ENCODE results near the gene MORN5. TPM values are rescaled to one million over a fixed set of nuclear protein-coding genes. Genes with fewer than 3 reads are reported as not detected.
A peak's percentile ranks its signal among the peaks of the same experiment; 100 is the strongest.

MORN5 gene
- polyA plus RNA-seq, 10 donors = 0.26 to 0.45 (median 0.37) TPM; not detected in 6

DNA sequence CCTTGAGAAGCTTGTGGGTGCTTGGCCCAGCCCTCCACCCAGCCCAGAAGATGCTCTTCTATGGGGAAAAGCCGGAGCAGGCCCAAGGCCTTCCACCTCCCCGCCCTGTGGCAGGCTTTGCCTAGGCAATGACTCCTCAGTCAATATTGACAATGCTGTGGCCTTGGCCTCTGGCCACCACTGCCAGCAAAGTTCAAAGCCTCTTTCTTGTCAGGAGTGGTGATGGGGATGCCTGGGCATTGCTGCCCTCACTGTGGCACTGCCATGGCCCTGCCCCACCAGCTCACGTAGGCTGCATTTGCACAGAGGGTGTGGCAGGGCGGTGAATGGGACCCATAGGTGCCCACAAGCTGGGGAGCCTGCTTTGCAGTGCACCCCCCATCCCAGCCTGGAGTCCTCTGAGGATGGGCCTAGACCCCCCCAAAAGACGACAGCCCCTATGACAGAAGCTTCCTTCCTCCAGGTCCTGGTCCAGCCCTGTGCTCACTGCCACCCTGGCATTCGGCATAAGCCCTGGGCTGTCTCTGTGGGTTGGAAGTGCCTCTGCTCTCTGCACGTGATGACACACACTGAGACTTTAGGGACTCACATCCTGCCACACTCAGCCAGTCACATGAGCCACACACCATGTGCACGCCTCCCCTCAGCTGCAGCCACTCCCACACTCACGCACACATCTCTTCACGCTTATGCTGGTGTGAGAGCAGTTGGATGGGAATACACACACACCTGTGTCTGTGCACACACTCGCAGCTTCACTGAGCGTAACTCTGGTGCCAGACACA, 31.1 kb downstream of the MORN5 start:
- no peak for DNase-seq

DNA sequence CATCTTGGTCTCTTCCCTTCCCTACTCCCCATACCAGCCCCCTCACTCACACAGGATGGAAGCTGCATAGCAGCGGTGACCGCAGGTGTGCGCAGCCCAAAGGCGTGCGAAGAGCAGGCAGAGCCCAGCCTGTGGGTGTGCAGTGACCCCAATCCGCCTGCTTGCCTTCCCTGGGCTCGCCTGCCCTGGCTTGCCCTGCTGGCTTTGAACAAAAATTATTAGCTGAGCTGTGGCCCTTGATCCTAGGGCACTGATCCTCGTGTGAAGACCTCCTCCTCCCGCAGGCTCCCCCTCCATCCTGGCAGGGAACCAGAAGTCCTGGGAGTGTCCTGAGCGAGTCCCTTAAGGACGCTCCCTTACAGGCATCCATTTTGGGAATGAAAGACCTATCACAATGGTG, 31.9 kb downstream of the MORN5 start:
- no peak for DNase-seq

DNA sequence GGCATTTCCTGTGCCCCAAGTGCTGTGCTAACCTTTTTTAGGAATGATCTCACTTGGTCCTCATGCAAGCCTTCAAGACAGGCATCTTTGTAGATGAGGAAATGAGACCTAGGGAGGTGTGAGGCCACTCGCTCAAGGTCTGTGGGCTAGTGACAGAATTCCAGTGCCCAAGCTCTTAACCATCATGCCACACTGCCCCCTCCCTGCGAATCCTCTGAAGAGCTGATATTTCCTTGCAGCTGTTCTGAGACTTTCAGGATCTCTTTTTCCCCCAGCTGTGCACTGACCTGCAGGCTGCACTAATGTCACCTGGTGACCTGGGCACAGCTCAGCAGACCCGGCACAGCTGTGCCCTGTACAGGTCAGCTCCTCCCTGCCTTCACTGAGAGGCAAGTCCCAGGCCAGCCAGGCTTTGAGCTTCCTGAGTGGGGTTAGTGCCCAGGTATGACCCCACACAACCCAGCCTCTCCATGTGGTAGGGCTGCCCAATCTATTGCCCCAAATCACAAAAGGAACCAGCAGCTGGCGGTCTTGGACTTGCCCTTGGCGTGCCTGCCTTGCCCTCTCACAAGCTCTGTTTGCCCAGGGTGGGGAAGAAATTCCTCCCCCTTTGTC, 32.7 kb downstream of the MORN5 start:
- DNase-seq = no peak

DNA sequence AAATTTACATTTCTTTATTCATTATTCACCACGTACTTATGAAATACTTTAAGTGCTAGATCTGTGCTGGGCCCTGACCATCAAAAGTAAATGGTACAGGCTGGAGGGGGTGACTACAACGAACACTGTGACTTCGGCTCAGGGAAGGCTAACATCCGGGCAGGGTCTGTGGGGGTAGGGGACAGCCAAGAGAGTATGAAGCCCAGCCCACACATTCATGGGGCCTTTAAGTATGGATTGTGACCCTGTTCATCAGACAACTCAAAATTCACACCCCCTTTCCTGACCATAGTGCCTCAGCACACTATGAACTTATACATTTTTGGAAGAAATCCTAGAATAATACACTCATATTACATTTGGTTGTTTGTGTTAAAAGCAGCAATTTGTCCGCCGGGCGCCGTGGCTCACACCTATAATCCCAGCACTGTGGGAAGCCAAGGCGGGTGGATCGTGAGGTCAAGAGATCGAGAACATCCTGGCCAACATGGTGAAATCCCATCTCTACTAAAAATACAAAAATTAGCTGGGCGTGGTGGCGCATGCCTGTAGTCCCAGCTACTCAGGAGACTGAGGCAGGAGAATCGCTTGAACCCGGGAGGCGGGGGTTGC, 33.3 kb downstream of the MORN5 start:
- no peak for DNase-seq

DNA sequence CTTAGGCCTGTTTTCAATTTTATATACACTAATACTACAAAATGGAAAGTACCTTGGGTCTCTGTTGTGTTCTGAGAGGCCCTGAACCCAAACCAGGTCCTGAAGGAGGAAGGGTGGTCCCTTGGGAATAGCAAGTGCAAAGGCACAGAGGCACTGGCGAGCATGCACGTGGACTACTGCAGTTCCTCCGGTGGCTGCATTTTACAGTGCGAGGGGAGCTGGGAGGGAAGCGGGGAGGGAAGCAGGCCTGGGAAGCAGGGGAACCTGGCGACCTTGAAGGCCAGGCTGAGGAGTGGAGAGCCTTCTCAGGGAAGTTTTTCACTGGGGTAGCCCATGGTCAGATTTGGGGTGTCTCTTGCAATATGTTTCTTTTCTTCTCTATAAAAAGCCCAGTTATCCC, 33.9 kb downstream of the MORN5 start:
- DNase-seq = no peak

DNA sequence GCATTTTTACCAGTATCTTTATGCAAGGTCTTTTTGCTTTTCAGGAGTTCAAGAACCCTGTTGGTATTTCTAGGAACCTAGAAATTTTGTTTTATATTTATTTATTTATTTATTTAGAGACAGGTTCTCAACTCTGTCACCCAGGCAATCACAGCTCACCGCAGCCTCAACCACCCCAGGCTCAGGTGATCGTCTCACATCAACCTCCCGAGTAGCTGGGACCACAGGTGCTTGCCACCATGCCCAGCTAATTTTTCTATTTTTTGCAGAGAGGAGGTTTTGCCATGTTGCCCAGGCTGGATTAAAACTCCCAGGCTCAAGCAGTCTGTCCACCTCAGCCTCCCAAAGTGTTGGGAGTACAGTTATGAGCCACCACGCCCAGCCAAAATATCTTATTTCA, 36.2 kb downstream of the MORN5 start:
- DNase-seq = no peak

DNA sequence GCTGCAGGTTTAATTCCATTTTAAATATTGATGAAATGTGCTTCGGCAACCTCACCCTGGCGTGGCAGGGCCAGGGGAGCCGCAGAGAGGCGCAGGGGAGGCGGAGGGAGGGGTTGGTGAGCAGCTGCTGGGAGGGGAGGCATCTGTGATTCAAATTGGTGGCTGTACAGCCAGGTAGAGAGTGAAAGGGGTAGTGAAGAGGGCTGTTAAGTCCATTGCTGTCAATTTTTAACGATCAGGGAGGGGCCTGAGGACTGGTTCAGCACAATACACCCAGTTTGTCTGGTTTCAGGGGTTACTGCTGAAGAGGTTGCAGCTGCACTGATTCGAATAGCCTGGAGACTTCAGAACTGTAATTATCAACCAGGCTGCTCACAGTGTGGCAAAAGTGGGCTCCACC, 37.7 kb downstream of the MORN5 start:
- no peak for DNase-seq

DNA sequence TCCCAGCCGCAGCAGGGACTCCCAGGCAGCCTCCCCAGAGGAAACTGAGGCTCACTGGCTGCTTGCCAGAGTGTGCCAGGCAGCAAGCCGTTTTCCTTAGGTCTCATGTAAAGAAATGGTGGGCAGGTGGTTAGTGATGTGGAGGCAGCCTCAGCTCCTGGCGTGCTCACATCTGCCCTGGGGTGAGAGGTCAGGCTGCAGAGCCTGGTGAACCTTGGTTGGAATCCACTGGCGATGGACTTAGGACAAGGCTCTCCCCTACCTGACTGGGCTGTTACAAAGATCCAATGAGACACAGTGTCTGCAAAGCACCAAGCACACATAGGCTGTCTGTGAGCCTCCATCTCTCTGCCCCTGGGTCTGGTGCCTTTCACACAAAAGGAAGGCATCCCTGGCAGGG, 38.2 kb downstream of the MORN5 start:
- DNase-seq = no peak

DNA sequence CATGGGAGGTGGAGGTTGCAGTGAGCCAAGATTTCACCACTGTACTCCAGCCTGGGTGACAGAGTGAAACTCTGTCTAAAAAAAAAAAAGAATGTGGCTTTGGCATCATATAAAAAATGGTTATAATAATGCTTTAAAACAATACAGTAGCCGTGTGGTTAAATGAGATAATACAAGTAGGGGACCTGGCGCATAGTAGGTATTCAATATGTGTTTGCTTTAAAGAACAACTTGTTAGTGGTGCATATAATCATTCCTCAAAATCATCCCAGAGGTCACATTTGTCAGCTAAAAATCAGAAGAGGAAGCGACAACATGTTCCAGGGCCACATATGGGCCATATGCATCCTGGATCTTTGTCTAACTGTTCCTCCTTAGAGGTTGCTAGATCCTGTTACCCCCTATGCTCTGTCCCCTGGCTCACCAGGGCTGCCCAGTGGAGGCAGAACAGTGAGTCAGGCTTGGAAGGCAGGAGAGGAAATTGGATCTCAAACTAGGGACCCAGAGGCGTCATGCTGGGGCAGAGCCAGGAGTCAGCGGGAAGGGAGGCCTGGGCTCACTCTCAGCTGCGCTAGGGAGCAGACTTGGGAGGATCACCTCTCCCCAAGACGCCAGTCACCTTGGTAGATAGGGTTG, 41.4 kb downstream of the MORN5 start:
- DNase-seq = peak in 2 of 3 donors; percentile 46 to 61

DNA sequence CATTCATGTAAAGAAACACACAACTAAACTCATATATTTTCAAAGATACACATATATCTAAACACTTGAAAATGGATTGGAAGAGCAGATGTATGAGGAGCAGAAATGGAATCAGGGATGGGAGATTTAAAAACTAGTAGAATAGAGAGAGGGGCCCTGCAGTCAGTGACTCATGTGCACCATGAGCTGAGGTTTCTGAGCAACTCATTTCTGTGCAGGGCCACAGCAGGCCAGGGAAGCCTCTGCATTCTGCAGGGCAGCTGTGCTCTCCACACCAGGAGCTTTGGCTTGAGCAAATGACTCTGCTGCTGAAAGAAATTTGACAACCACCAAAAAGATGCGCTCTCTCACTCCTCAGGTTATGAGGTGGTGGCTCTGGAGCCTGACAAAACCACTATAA, 41.9 kb downstream of the MORN5 start:
- no peak for DNase-seq

DNA sequence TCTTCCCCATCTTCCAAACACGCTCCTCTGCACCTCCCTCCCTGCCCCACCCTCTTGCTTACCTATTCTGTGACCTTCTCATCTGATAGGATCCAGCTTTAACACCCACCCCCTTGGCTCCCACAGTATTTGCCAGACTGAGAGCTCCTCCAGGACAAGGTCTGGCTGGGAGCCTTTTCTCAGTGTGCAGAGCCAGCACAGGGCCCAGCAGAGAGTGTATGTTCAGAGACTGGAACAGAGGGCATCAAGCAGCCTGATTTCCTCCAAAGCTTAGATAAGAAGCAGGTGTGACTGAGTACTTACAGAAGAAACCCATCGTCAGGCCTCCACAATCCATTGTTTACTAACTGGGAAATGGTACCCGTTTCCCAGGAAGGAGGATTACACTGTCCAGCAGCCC, 42.4 kb downstream of the MORN5 start:
- DNase-seq = no peak

DNA sequence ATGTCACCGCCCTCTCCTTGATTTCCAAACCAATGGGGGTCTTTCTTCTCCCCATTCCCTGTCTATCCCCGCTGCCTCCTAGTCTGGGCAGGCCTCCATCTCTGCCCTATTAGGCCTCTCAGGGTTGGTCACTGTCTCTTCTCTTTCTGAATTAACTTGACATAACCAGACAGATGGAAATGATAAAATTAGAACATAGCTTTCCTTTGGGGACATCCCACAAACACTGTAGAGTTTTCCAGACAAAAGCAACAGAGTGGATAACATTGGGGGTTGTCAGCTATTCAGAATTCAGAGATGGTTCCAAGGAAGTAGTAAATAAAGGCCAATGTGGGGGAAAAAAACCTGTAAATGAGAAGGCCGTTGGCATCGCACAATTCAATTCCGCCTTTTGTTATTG, 44.3 kb downstream of the MORN5 start:
- DNase-seq = peak in 1 of 3 donors; percentile 65

DNA sequence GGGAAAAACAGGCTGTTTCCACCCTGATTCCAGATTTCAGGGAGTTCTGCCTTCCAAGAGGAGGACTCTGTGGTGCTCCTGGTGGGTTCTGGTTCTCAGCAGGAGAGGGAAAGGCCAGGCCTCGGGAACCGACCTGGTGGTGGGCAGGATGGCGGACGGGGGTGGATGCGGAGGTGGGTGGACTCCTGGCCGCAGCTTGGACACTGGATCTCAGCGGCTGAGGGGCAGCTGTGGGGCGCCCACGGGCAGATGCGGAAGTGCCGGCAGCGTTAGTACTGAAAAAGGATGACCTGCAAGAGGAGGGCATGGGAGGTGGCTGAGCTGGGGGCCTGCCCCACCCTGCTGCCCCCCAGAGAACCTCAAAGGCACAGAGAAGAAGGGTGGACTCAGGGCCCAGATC, 44.8 kb downstream of the MORN5 start:
- DNase-seq = no peak

DNA sequence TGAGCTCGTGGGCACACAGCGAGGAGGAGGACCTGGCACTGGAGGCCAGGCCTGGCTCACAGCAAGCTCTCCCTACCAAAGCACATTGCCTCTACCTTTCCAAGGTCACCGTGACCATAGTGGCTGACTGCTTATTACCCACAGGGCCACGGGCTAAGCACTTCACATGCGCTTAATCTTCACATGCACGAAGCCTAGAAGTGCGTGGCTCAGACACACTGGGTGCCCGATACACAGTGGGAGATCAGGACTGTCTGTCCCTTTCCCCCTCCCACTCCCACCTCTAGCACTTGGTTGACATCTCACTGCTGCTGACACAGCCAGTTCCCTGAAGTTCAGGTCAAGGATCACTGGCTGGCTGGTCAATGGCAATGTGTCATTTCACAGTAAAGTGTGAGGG, 45.5 kb downstream of the MORN5 start:
- DNase-seq = no peak

DNA sequence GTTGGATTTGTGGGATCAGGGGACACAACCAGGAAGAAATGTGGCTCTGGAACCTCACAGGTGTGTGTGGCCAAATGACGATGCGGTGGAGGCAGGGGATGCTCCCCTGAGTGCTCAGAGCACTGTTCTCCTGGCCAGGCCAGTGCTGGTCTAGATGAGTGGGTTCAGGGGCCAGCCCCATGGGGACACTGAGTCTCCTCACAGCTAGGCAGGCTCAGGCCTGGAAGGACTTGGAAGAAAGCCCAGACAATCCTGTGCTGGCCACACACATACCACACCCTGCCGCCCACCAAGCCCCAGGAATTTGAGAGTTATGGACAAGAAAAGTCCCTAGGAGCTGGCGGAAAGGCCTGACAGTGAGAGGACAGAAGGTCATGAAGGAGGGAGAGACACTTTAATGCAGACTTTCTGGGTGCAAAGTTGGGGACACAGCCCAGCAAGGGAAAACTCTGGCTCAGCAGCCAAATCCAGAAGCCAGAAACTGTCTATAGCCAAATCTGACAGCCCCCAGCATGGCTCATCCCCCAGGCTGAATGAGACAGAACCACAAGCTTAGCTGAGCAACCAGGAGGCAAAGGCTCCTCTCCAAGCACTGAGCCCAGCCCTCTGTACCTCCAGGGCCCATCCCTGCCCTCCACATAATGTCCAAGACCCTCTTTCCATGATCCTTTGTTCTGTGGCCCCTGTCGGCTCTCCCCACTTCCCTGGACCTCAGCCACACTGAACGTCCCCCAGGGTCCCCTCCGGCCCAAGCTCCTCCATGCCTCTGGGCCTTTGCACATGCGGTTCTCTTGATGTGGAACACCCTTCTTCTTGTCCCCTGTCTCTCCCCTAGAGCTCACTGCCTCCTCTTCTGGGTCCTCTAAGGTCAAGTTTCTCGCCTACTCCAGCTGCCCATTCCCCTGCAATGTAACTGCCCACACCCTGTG, 46.7 kb downstream of the MORN5 start:
- DNase-seq = peak in 2 of 3 donors; percentile 50 to 52

DNA sequence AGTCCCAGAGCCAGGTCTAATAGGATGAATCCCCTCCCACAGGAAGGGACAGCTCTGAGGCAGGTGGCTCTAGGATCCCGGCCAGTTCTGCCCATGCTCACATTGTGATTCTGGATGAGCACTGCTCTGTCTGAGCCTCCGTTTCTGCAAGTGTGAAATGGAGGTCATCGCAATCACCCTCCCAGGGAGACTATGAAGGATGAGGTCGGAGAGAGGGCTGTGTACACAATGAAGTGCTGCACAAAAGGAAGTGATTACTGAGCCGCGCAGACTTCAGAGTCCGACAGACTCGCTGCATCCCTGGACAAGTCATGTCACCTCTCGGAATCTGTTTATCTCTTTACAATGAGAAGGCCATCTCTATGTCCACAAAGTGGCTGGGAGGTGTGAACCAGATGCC, 47.4 kb downstream of the MORN5 start:
- no peak for DNase-seq

DNA sequence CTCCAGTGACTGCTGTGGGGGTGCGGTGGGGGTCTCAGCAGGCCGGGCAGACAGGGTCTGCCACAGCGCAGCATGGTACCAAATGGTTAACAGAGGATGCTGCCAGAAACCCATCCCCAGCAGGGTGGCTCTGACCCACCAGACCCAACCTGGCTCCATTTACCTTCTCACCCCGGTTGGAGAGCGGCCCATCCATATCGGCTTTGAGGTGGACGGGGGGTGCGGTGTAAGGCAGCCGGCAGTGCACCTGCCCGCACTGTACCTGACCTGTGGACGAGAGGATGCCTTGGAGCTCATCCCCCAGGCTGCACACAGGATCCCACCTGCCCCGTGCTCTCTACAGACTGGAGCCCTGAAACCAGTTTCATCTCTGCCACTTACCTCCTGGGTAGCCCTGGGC, 49.7 kb downstream of the MORN5 start:
- DNase-seq = no peak

DNA sequence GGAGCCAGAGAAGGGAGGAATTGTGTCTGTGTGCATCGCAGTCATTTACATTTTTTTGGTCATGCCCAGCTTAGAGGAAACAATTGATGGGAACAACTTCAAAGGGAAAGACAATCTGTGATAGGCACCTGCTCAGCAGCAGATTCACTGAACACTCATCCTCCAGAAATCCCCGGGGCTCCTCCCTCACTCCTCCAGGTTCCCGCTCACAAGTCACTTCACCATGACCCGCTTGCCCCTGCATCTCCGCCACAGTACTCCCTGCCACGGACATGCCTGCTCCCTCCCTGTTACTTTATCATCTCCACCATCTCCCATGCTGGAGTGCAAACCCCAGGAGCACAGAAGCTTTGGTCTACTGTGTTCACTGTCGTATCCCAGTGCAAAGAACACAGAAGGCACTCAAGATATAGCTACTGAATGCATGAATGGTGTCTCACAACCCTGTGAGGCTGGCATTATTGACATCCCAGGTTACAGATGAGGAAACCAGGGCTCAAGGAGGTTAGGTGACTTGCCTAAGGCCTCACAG, 52.8 kb downstream of the MORN5 start:
- DNase-seq = no peak

DNA sequence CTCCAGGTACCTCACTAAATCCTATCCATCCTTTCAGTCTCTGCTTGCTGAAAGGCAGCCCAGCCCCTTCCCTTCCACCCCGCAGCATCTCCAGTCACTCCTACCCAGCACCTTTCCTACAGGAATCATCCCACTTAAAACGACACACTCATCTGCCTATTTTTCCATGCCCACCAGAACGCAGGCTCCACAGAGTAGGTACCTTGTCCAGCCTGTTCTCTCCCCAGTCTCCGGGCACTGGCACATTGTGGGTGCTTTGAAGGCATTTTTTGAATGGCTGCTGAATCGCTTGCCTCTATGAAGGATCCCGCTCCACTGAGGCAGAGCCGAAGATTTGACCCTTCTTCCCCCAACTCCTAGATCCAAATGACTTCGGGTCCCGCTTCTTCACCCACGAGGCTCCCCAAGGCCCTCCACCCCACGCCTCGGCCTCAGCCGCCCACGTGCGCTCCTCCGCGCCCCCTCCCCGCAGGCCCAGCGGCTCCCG, 53.4 kb downstream of the MORN5 start:
- no peak for DNase-seq

DNA sequence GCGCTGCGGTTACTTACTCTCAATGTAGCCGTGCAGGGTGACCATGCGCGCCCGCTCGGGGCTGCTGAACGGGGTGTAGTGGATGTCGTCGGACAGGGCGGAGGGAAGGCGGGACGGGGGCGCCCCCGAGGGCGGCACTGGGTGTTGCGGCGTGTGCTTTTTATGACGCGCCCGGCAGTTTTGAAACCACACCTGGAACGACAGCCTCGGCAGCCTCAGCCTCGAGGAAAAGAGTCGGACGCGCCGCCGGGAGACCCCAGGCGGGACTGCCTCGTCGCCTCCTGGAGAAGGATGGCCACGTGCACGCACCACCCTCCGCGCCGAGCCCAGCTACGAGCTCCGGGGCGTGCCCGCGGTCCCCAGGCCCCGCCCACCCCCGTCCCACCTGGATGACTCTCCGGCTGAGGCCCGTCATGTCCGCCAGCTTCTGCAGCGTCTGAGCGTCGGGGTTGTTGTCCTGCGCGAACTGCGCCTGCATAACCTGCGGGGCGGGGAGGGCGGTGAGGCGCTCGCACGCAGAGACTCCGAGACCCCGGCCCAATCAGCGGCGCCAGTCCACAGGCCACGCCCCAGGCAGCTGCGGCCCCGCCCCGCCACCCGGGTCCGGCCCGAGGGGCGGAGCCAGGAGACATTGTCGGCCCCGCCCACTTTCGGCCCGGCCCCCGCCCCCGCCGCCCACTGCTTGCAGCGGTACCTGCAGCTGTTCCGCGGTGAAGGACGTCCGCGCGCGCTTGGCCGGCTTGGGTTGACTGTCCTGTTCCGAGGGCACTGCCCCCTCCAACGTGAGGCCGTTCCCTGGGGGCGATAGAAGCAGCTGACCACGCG, 54.1 kb downstream of the MORN5 start:
- peak in 1 of 3 donors; percentile 52 for DNase-seq

Data from muscle of back (tissue), 11 donors.